H9 (cell line): ENCODE results near the gene PPFIA2. TPM values are rescaled to one million over a fixed set of nuclear protein-coding genes. Genes with fewer than 3 reads are reported as not detected.
A peak's percentile ranks its signal among the peaks of the same experiment; 100 is the strongest.

Experiments used
- DNase-seq: peaks from one replicate; pipeline ENCODE4 v3.0.0-alpha.2; 2017
- H2AFZ ChIP-seq: one replicate; pipeline ENCODE4 v1.6.1; 2013; ENCODE audit warnings: mild to moderate bottlenecking, low read length, control low read depth, moderate library complexity
- H2AK5ac ChIP-seq: 2 replicates; pipeline ENCODE4 v1.6.1; 2013; ENCODE audit warnings: low read length, control low read depth, mixed read lengths; ENCODE audit not compliant: insufficient read length
- H2BK120ac ChIP-seq: one replicate; pipeline ENCODE4 v1.6.1; 2013; ENCODE audit warnings: low read depth, mild to moderate bottlenecking, low read length, control low read depth, inconsistent platforms; ENCODE audit not compliant: poor library complexity, severe bottlenecking
- H2BK12ac ChIP-seq: 2 replicates; pipeline ENCODE4 v1.6.1; 2013; ENCODE audit warnings: low read length, control low read depth, mixed read lengths, low read depth; ENCODE audit not compliant: insufficient read length
- H2BK15ac ChIP-seq: 2 replicates; pipeline ENCODE4 v1.6.1; 2013; ENCODE audit warnings: low read depth, low read length, control low read depth
- H2BK20ac ChIP-seq: one replicate; pipeline ENCODE4 v1.6.1; 2013; ENCODE audit warnings: low read depth, mild to moderate bottlenecking, low read length, control low read depth, inconsistent platforms; ENCODE audit not compliant: poor library complexity, severe bottlenecking
- H2BK5ac ChIP-seq: 2 replicates; pipeline ENCODE4 v1.6.1; 2013; ENCODE audit warnings: low read length, control low read depth, mixed read lengths; ENCODE audit not compliant: insufficient read length
- H3K14ac ChIP-seq: 2 replicates; pipeline ENCODE4 v1.6.1; 2013; ENCODE audit warnings: low read length, control low read depth; ENCODE audit not compliant: insufficient read depth
- H3K18ac ChIP-seq: 2 replicates; pipeline ENCODE4 v1.6.1; 2013; ENCODE audit warnings: low read depth, mild to moderate bottlenecking, mixed read lengths, low read length, control low read depth; ENCODE audit not compliant: insufficient read length
- H3K23ac ChIP-seq: 2 replicates; pipeline ENCODE4 v1.6.1; 2013; ENCODE audit warnings: low read length, control low read depth, mixed read lengths, low read depth; ENCODE audit not compliant: insufficient read length
- H3K23me2 ChIP-seq: 2 replicates; pipeline ENCODE4 v1.6.1; 2013; ENCODE audit warnings: low read depth, mild to moderate bottlenecking, mixed read lengths, low read length, control low read depth; ENCODE audit not compliant: insufficient read length, poor library complexity, severe bottlenecking
- H3K27ac ChIP-seq: 2 replicates; pipeline ENCODE4 v1.5.1; 2013; ENCODE audit warnings: low read length, control low read depth, mixed read lengths, low read depth; ENCODE audit not compliant: insufficient read length
- H3K27me3 ChIP-seq: 2 replicates; pipeline ENCODE4 v1.6.1; 2013; ENCODE audit warnings: low read length, control low read depth, inconsistent platforms; ENCODE audit not compliant: insufficient read depth
- H3K4ac ChIP-seq: 2 replicates; pipeline ENCODE4 v1.6.1; 2013; ENCODE audit warnings: low read depth, mild to moderate bottlenecking, control low read depth, inconsistent platforms, low read length, moderate library complexity
- H3K4me1 ChIP-seq: 2 replicates; pipeline ENCODE4 v1.6.1; 2013; ENCODE audit warnings: low read length, control low read depth, inconsistent platforms; ENCODE audit not compliant: insufficient read depth
- H3K4me2 ChIP-seq: 2 replicates; pipeline ENCODE4 v1.6.1; 2013; ENCODE audit warnings: low read length, control low read depth, mixed read lengths; ENCODE audit not compliant: insufficient read length, insufficient read depth
- H3K56ac ChIP-seq: 2 replicates; pipeline ENCODE4 v1.6.1; 2013; ENCODE audit warnings: low read depth, mild to moderate bottlenecking, mixed read lengths, low read length, control low read depth; ENCODE audit not compliant: insufficient read length
- H3K79me1 ChIP-seq: 2 replicates; pipeline ENCODE4 v1.6.1; 2013; ENCODE audit warnings: low read depth, mild to moderate bottlenecking, moderate library complexity, low read length, control low read depth, inconsistent platforms; ENCODE audit not compliant: insufficient read depth, poor library complexity, severe bottlenecking
- H3K79me2 ChIP-seq: 2 replicates; pipeline ENCODE4 v1.6.1; 2013; ENCODE audit warnings: low read length, control low read depth, inconsistent platforms; ENCODE audit not compliant: insufficient read depth
- H3K9ac ChIP-seq: 2 replicates; pipeline ENCODE4 v1.6.1; 2013; ENCODE audit warnings: low read length, control low read depth, mixed read lengths; ENCODE audit not compliant: insufficient read length; ENCODE audit errors: extremely low read depth
- H3K9me3 ChIP-seq: one replicate; pipeline ENCODE4 v1.6.1; 2013; ENCODE audit warnings: low read depth, low read length, inconsistent platforms; ENCODE audit not compliant: control insufficient read depth
- H3T11ph ChIP-seq: one replicate; pipeline ENCODE4 v1.6.1; 2013; ENCODE audit warnings: mild to moderate bottlenecking, low read length, control low read depth, inconsistent platforms
- H4K20me1 ChIP-seq: one replicate; pipeline ENCODE4 v1.6.1; 2013; ENCODE audit not compliant: control insufficient read depth, insufficient read length, insufficient read depth
- H4K5ac ChIP-seq: 2 replicates; pipeline ENCODE4 v1.6.1; 2013; ENCODE audit warnings: low read depth, mild to moderate bottlenecking, mixed read lengths, low read length, control low read depth; ENCODE audit not compliant: insufficient read length
- H4K8ac ChIP-seq: replicated peaks from 2 replicates; pipeline ENCODE4 v1.6.1; 2013; ENCODE audit warnings: low read length, control low read depth, mixed read lengths, low read depth; ENCODE audit not compliant: insufficient read length
- H4K91ac ChIP-seq: 2 replicates; pipeline ENCODE4 v1.6.1; 2013; ENCODE audit warnings: low read depth, mild to moderate bottlenecking, moderate library complexity, mixed read lengths, low read length, control low read depth; ENCODE audit not compliant: insufficient read length
- H3K27ac Mint-ChIP-seq, 3 experiments: 2 replicates in 2 of 3; 3 replicates in 1 of 3; pipeline ENCODE4 v1.8.0; 2020 to 2021; ENCODE audit warnings: mixed read lengths in 3 of 3, mild to moderate bottlenecking in 1 of 3, moderate library complexity in 1 of 3
- H3K27me3 Mint-ChIP-seq: 2 replicates; pipeline ENCODE4 v1.8.0; 2021; ENCODE audit warnings: low read depth, mild to moderate bottlenecking, moderate library complexity, mixed read lengths
- H3K36me3 Mint-ChIP-seq, 3 experiments: 2 replicates in 2 of 3; 3 replicates in 1 of 3; pipeline ENCODE4 v1.8.0; 2020 to 2021; ENCODE audit warnings: low read depth in 3 of 3, mixed read lengths in 3 of 3; ENCODE audit not compliant: insufficient read depth in 1 of 3
- H3K4me1 Mint-ChIP-seq, 2 experiments: 2 replicates each; pipeline ENCODE4 v1.8.0; 2020; ENCODE audit warnings: mixed read lengths in 2 of 2
- H3K4me3 Mint-ChIP-seq, 2 experiments: 2 replicates in 1 of 2; 3 replicates in 1 of 2; pipeline ENCODE4 v1.8.0; 2020 to 2021; ENCODE audit warnings: mild to moderate bottlenecking in 2 of 2, mixed read lengths in 2 of 2, moderate library complexity in 1 of 2
- H3K9me3 Mint-ChIP-seq, 2 experiments: 2 replicates in 1 of 2; 3 replicates in 1 of 2; pipeline ENCODE4 v1.8.0; 2020; ENCODE audit warnings: mild to moderate bottlenecking in 2 of 2, mixed read lengths in 2 of 2, moderate library complexity in 1 of 2
- CTCF ChIP-seq: fragments of 200-600 bp; sonication (generic); conservative IDR thresholded peaks from 3 replicates; pipeline ENCODE4 v1.8.0; 2021; ENCODE audit warnings: antibody characterized with exemption, mild to moderate bottlenecking
- WGBS: extraction: QIAGEN DNeasy Blood & Tissue Kit; methylation state at CpG from one replicate; pipeline ENCODE4 v1.1.7; 2013; ENCODE audit warnings: missing lambda C conversion rate, low lambda C conversion rate, mixed read lengths; ENCODE audit not compliant: insufficient read length; ENCODE audit errors: extremely low coverage; 5-methylcytosine and 5-hydroxymethylcytosine counted together
- total RNA-seq: library from RNA; stranded (reverse); gene quantifications from 2 replicates; pipeline ENCODE4 v1.2.1, GENCODE V29; 2021

Gene PPFIA2
- total RNA-seq, 1 experiment from 2014 or later = 1.3 TPM

- Histone ChIP-seq H2AFZ (no peak overlapping the region), H4K91ac (no peak overlapping the region), H3K23me2 (no peaks in the 10 kb centered on the region), H3K56ac (no peak overlapping the region), H2BK5ac (no peak overlapping the region), H3K79me2 (no peaks in the 10 kb centered on the region), H3K27ac (no peak overlapping the region), H3K23ac (no peak overlapping the region), H4K8ac (no peak overlapping the region), H3K4me2 (no peak overlapping the region), H2BK15ac (no peak overlapping the region), H3K14ac (no peak overlapping the region), H3K4me1 (peaks cover 2% of the 10 kb centered on the region; the same call in 1 of the 2 replicates), H2BK20ac (no peak overlapping the region), H2AK5ac (no peak overlapping the region), H4K5ac (no peak overlapping the region), H4K20me1 (no peaks in the 10 kb centered on the region), H3K9ac (no peak overlapping the region), H3K27me3 (no peaks in the 10 kb centered on the region), H3K18ac (no peak overlapping the region), H3K9me3 (no peaks in the 10 kb centered on the region), H3K79me1 (no peaks in the 10 kb centered on the region), H2BK120ac (no peak overlapping the region), H3T11ph (no peak overlapping the region), H3K4ac (no peak overlapping the region), H2BK12ac (no peak overlapping the region)
- H3K4me3 Mint-ChIP-seq = no peak overlapping the region
- H3K27me3 Mint-ChIP-seq = no peaks in the 10 kb centered on the region; the same call in 1 of the 2 replicates
- no CpG with 5 or more reads among the region's 2 CpGs for WGBS
- no peak for DNase-seq
- H3K27ac Mint-ChIP-seq = 0 out of 7 replicates have a peak overlapping the region, but pooled peaks of 1 of the 3 experiments have one; percentile 6
- no peaks in the 10 kb centered on the region for H3K36me3 Mint-ChIP-seq
- H3K9me3 Mint-ChIP-seq = no peaks in the 10 kb centered on the region
- no peak for TF ChIP-seq CTCF
- H3K4me1 Mint-ChIP-seq = peaks cover 0 to 8% of the 10 kb centered on the region in 2 experiments; a peak in 2 of 4 replicates
Observed at GRCh38 chr12:81468206-81468605, 290.9 kb downstream of the PPFIA2 start.
